Hepatocyte (in vitro differentiated cells): Measurements from ENCODE around the gene SDR42E2. TPM values are rescaled to one million over a fixed set of nuclear protein-coding genes. Genes with fewer than 3 reads are reported as not detected.
"Not testable (repeated sequence)": the region's sequence is repeated elsewhere in the genome, so short reads cannot be mapped to it uniquely, and the experiment has no call there.

ENCODE experiments used
- DNase-seq: peaks from one replicate; pipeline ENCODE4 v3.0.0-alpha.2; 2016; ENCODE audit warnings: low spot score
- H2AFZ ChIP-seq: fragments of 200-600 bp; sonication (generic); 2 replicates; pipeline ENCODE4 v1.6.0; 2016; ENCODE audit warnings: antibody characterized with exemption, mild to moderate bottlenecking
- H3K27ac ChIP-seq: fragments of 200-600 bp; sonication (generic); 2 replicates; pipeline ENCODE4 v1.5.1; 2016; ENCODE audit warnings: mild to moderate bottlenecking
- H3K27me3 ChIP-seq: fragments of 200-600 bp; sonication (generic); 2 replicates; pipeline ENCODE4 v1.6.1; 2016
- H3K36me3 ChIP-seq: fragments of 200-600 bp; sonication (generic); replicated peaks from 2 replicates; pipeline ENCODE4 v1.5.1; 2016; ENCODE audit warnings: low read depth; ENCODE audit not compliant: insufficient read depth
- H3K4me1 ChIP-seq: fragments of 200-600 bp; sonication (generic); 2 replicates; pipeline ENCODE4 v1.5.1; 2016; ENCODE audit warnings: mild to moderate bottlenecking, moderate library complexity; ENCODE audit not compliant: insufficient read depth
- H3K4me2 ChIP-seq: fragments of 200-600 bp; sonication (generic); 2 replicates; pipeline ENCODE4 v1.6.0; 2016
- H3K4me3 ChIP-seq: fragments of 200-600 bp; sonication (generic); 2 replicates; pipeline ENCODE4 v1.5.1; 2016; ENCODE audit warnings: mild to moderate bottlenecking
- H3K79me2 ChIP-seq: fragments of 200-600 bp; sonication (generic); 2 replicates; pipeline ENCODE4 v1.6.0; 2017; ENCODE audit warnings: mild to moderate bottlenecking
- H3K9me2 ChIP-seq: fragments of 200-600 bp; sonication (generic); replicated peaks from 2 replicates; pipeline ENCODE4 v1.6.0; 2017; ENCODE audit warnings: mild to moderate bottlenecking; ENCODE audit not compliant: insufficient read depth
- H3K9me3 ChIP-seq: fragments of 200-600 bp; sonication (generic); 2 replicates; pipeline ENCODE4 v1.5.1; 2016; ENCODE audit warnings: low read depth, mild to moderate bottlenecking
- H4K20me1 ChIP-seq: fragments of 200-600 bp; sonication (generic); 2 replicates; pipeline ENCODE4 v1.6.0; 2016; ENCODE audit warnings: mild to moderate bottlenecking; ENCODE audit not compliant: insufficient read depth, poor library complexity, severe bottlenecking
- CTCF ChIP-seq: fragments of 200-600 bp; sonication (generic); IDR thresholded peaks from 2 replicates; pipeline ENCODE4 v1.5.1; 2016; ENCODE audit warnings: antibody characterized with exemption, mild to moderate bottlenecking; ENCODE audit not compliant: poor library complexity
- EZH2 ChIP-seq: fragments of 200-600 bp; sonication (generic); IDR thresholded peaks from 2 replicates; pipeline ENCODE4 v1.6.1; 2016; ENCODE audit warnings: antibody characterized with exemption, mild to moderate bottlenecking, borderline replicate concordance
- EZH2phosphoT487 ChIP-seq: fragments of 200-600 bp; sonication (generic); IDR thresholded peaks from one replicate; pipeline ENCODE4 v1.6.1; 2018; ENCODE audit warnings: antibody characterized with exemption, mild to moderate bottlenecking, low read depth, moderate library complexity; ENCODE audit not compliant: unreplicated experiment, severe bottlenecking
- WGBS: methylation state at CpG from one replicate; pipeline ENCODE4 v1.1.6; 2016; ENCODE audit warnings: low lambda C conversion rate; ENCODE audit errors: missing lambda C conversion rate; 5-methylcytosine and 5-hydroxymethylcytosine counted together
- polyA plus RNA-seq: library from polyadenylated mRNA; unstranded; fragments of >200 nt; fragmentation: Nextera tagmentation; extraction: Ambion mirVana; gene quantifications from 2 replicates; pipeline ENCODE4 v1.2.1, GENCODE V29; 2016
- total RNA-seq: library from RNA; depleted of rRNA; stranded (reverse); fragments of >200 nt; gene quantifications from 2 replicates; pipeline ENCODE4 v1.2.3, GENCODE V29; 2014

Gene SDR42E2
- total and polyA plus RNA-seq, 2 experiments from 2014 or later: not detected

- Histone ChIP-seq H3K36me3 (no peaks in the 10 kb centered on the region), H3K4me3 (no peak overlapping the region), H3K79me2 (peaks cover 64% of the 10 kb centered on the region), H3K9me3 (no peaks in the 10 kb centered on the region), H4K20me1 (peaks cover 3% of the 10 kb centered on the region), H2AFZ (no peak overlapping the region), H3K4me2 (no peak overlapping the region), H3K27me3 (no peaks in the 10 kb centered on the region), H3K27ac (no peak overlapping the region), H3K4me1 (peaks cover 4% of the 10 kb centered on the region), H3K9me2 (no peaks in the 10 kb centered on the region)
- TF ChIP-seq EZH2phosphoT487 (no peak), EZH2 (no peak), CTCF (no peak)
- 75% methylated on average over 9 of the region's 9 CpGs for WGBS
- no peak for DNase-seq
Observed at GRCh38 chr16:22216191-22216831, 54.0 kb downstream of the SDR42E2 start.

- not testable (repeated sequence) for H2AFZ ChIP-seq, H3K9me2 ChIP-seq, H3K27ac ChIP-seq, H3K4me3 ChIP-seq, H3K36me3 ChIP-seq, H3K4me1 ChIP-seq, H3K27me3 ChIP-seq, DNase-seq, H3K4me2 ChIP-seq, H3K9me3 ChIP-seq, H4K20me1 ChIP-seq
- 92% methylated on average over 7 of the region's 7 CpGs for WGBS
- H3K79me2 ChIP-seq: peaks cover 61% of the 10 kb centered on the region
Observed at GRCh38 chr16:22216832-22217225, 54.5 kb downstream of the SDR42E2 start.

GRCh38 chr16:22217890-22218730, 55.8 kb downstream of the SDR42E2 start:
- H3K4me1 ChIP-seq: peaks cover 4% of the 10 kb centered on the region
- no peaks in the 10 kb centered on the region for H3K9me2 ChIP-seq
- H3K9me3 ChIP-seq: no peaks in the 10 kb centered on the region
- no peak overlapping the region for H3K4me3 ChIP-seq
- no peaks in the 10 kb centered on the region for H3K36me3 ChIP-seq
- H3K4me2 ChIP-seq: no peak overlapping the region
- H2AFZ ChIP-seq: no peak overlapping the region
- no peaks in the 10 kb centered on the region for H3K27me3 ChIP-seq
- no peak for DNase-seq
- peaks cover 55% of the 10 kb centered on the region for H3K79me2 ChIP-seq
- no peak for TF ChIP-seq EZH2
- TF ChIP-seq EZH2phosphoT487: no peak
- no peak for TF ChIP-seq CTCF
- H3K27ac ChIP-seq: no peak overlapping the region
- no peaks in the 10 kb centered on the region for H4K20me1 ChIP-seq
- WGBS: 95% methylated on average over 18 of the region's 18 CpGs

GRCh38 chr16:22219389-22220068, 57.2 kb downstream of the SDR42E2 start:
- Histone ChIP-seq H3K27me3 (no peaks in the 10 kb centered on the region), H3K27ac (peak overlapping the region; percentile 2), H3K36me3 (no peaks in the 10 kb centered on the region), H2AFZ (no peak overlapping the region), H3K4me3 (no peak overlapping the region), H3K79me2 (peaks cover 40% of the 10 kb centered on the region), H3K4me1 (peaks cover 4% of the 10 kb centered on the region), H3K9me2 (no peaks in the 10 kb centered on the region), H3K9me3 (no peaks in the 10 kb centered on the region), H3K4me2 (no peak overlapping the region), H4K20me1 (no peaks in the 10 kb centered on the region)
- WGBS: 98% methylated on average over 3 of the region's 3 CpGs
- no peak for DNase-seq
- TF ChIP-seq CTCF: no peak
- no peak for TF ChIP-seq EZH2
- TF ChIP-seq EZH2phosphoT487: no peak
